Measurements from ENCODE around the gene BCL2L13.
"Not testable (repeated sequence)": the region's sequence is repeated elsewhere in the genome, so short reads cannot be mapped to it uniquely, and the experiment has no call there.

BCL2L13 gene

DNA sequence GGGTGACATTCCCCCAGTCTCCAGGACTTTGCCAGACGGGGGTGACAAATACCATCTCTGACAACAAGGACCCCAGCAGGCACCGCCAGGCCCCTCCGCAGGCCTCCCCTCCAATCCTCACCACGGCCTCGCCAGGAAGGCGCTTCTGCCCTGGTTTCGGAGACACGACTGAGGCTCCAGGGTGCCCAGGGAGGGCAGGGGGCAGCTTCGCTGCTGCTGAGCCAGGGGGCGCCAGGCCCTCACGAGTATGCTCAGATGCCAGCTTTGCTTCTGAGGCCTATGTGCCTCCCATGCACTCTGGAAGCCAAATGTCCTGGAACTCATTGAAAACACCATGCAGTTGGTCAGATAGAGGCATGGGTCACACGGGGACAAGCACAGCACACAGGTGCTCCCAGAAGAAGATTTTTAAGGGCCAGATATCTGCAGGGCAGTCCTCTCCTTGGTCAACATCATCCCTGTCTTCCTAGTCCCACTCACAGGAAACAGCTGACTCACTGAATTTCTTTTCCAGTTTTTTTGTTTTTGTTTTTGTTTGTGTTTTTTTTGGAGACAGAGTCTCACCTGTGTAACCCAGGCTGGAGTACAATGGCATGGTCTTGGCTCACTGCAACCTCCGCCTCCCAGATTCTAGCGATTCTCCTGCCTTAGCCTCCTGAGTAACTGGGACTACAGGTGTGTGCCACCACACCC, 115.8 kb downstream of the BCL2L13 start:
- no peak for DNase-seq (ENCODE audit: low read depth in 1 of 2, low spot score in 1 of 2)

DNA sequence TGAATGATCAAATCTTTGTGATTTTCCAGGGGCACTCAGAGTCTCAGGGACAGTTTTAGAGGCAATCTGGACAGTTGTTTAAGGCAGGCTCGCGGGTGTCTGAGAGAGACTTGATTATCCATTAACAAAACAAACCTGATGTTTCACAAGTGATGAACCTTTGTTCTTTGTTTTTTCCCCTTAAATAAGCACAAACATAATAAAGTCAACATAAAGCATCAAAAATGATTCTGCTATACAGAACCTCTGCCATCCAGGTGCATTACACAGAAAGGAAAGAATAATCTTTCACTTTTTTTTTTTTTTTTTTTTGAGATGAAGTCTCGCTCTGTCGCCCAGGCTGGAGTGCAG, 122.6 kb downstream of the BCL2L13 start:
- DNase-seq (ENCODE audit: low read depth in 1 of 2, low spot score in 1 of 2): no peak

DNA sequence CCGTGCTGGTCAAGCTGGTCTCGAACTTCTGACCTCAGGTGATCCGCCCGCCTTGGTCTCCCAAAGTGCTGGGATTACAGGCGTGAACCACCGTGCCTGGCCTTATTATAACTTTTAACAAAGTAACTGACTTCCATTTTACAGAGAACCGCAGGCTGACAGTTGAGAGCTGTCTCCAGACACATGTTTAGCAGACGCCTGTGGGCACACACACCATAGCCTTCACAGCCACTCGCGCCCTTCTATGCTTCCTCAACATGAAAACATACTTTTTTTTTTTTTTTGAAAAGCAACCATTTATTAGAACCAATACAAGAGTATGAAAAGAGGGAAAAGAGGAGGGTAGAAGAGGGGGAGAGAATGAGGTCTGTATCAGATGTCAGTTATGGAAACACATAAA, 124.9 kb downstream of the BCL2L13 start:
- not testable (repeated sequence) for DNase-seq (ENCODE audit: low read depth in 1 of 2, low spot score in 1 of 2)

DNA sequence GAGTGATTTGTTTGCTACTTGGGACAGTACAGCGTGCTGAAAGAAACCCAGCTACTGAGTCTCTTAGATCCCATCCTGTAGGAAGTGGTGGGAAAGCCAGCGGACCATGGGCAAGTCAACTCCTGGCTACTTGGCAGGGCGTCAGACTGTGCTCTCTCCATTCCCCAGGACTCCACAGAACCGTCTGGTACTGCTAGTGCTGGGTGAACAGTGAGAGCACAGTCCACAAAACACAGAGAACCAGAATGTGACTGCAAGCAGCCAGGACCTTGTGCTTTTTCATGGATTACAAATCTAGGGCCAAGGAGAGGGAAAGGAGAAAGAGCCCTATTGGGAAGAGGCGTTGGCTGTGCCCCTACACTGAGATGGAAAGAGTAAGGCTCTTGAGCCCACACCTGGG, 125.5 kb downstream of the BCL2L13 start:
- no peak for DNase-seq (ENCODE audit: low read depth in 1 of 2, low spot score in 1 of 2)

DNA sequence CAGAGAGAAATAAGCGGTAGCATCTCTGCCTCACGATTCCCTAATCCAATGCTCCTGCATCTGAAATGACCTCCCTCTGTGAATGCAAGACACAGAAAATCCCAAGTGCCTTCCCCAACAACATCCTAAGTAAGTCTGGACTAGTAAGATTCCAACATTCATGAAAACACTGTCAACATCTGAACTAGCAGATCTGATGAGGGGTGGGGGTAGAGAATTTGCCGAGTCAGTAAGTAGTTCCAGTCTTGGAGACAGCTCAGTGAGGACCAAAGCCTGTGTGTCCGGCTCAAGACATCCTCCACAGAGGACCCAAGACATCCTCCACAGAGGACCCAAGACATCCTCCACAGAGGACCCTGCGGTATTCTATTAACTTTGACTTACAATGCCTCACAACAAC, 126.3 kb downstream of the BCL2L13 start:
- not testable (repeated sequence) for DNase-seq (ENCODE audit: low read depth in 1 of 2, low spot score in 1 of 2)

DNA sequence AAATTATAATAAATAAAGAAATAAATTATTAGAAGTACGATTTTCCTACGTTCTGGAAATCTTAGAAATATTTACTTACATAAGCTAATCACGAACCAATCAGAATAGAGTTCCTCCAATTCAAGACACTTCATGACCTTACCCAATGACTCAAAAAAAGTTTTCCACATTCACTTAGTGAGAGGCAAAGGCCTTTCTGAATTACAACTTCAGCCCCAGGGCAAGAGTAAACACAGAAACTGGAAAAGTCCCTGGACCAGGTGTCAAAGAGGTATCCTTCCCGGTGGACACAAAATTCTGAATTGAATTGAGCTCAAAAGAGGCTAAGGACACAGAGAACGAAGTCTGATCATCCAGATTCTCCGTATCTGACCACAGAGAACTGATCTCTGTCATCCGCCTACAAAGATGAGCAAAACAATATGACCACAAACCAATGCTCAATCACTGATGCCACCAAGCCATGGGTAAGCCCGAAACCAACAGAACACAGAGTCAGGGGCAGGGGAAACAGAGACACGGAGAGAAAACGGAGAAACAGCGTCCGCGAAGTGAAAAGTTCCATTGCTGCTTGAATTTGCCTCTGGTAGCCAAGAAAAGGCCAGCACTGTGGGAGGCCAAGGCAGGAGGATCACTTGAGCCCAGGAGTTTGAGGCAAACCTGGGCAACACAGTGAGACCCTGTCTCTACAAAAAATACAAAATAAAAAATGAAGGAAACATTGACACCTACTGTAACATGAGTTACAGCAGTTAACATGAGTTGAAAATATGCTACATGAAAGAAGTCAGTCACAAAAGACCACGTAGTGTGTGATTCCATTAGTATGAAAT, 128.9 kb downstream of the BCL2L13 start:
- DNase-seq (ENCODE audit: low read depth in 1 of 2, low spot score in 1 of 2): peak; percentile 32 to 61

DNA sequence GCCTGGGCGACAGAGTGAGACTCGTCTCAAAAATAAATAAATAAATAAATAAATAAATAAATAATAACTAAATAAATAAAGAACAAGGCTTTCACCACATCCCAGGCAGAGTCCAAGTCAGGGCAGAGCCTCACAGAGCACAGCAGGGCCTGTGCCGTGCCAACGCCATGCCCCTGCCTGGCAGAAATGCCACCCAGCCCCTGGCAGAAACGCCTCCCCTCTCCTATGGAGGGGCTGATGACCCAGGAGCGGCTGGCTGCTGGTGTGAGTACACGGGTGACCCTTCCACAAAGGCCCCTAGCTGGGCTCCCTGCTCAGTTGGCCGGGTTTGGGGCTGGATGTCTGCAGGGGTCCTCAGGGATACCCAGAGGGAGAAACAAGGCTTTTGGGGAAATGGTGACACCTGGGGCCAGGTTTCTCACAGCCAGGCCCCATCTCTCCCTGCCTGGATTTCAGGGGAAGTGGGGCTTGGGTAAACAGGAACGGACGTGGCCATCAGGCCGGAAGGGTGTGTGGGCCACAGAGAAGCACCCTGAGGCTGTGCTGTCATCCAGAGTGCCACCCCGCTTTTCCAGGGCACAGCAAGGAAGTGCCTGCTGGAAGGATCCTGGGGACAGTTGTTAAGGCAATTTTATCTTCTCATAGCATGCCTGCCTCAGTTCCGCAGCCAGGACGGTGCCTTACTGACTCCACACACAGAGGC, 130.6 kb downstream of the BCL2L13 start:
- DNase-seq (ENCODE audit: low read depth in 1 of 2, low spot score in 1 of 2): no peak

DNA sequence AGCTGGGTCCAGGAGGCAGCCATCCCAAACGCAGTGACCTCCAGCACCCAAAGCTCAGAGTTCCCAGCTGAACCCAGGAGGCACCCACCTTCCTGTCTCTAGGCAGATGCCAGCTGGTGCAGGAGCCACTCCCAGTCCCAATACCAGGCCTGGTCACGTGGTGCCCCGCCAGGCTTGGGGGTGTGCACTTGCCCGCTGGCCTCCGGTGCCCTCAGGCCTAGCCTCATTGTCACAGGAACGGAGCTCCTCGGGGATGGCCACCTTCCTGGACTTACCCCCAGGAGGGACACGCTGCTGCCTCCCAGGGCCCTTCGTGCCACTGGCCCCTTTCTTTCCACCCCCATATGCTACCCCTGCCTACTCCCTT, 131.1 kb downstream of the BCL2L13 start:
- no peak for DNase-seq (ENCODE audit: low read depth in 1 of 2, low spot score in 1 of 2)

DNA sequence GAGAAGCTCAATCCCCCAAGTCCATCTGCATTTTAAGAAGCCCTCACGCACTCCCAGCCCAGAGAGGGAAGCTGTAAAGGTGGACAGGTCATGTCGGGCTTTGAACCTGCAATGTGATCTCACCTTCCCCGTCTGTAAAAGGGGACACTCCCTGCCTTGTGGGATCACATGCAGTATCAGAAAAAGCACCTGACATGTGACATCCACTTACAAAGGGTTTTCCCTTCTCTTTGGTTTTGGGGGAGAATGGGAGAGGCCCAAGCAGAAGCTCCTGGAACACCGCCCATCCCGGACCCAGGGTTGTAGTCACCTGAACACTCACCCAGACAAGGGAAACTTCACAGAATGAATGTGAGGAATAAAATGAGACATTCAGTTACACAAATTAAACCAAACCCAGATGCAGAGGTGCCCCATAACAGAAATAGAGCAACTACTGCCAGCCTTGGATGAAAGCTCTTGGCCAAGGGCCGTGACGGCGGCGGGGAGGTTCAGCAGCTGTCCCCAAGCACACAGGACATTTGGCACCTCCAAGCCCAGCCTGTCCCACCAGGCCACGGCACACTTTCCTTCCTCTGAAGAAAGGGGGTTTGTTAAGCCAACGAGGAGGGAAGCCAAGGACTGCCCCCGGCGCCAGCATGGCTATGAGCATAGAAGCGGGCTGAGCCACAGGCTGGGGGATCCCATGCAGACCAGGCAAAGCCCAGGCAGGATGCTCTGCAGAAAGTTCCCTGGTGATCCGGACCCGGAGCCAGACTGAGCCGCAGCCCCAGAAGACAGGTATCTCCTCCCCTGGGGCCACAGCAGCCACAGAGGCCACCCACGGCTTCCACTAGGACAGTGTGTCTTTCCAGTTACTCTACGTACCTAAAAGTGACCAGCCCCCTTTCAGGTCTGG, 131.9 kb downstream of the BCL2L13 start:
- no peak for DNase-seq (ENCODE audit: low read depth in 1 of 2, low spot score in 1 of 2)

DNA sequence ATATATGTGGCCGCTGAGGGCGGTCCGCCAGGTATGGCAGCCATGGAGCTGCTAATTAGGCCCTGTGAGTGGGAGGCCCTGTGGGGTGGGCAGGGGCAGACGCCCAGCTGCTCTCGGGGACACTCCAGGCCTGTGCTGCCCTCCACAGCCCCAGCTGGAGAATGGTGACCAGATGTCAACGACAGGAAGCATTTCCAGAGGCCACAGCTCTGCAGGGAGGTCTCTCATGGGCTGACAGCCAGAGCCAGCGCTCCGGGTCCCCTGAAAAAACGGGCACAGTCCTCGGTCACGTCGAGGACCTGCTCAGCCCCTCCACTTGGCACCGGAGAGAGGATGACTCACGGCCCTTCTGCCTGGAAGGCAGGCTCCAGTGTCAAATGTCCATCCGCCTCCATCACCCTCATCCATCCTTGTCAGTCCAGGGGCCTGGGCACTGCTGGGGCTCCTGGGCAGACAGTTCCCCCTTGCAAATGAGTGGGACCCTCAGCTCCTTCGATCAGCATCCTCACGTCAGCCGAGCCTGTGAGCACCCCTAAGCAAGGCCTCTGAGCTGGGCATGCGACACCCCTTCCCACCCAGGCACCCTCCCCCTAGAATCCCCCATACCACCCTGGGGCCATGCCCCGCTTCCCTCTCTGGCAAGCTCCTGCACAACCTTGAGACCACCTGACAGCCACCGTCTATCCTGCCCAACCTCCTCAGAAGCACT, 133.8 kb downstream of the BCL2L13 start:
- no peak for DNase-seq (ENCODE audit: low read depth in 1 of 2, low spot score in 1 of 2)

DNA sequence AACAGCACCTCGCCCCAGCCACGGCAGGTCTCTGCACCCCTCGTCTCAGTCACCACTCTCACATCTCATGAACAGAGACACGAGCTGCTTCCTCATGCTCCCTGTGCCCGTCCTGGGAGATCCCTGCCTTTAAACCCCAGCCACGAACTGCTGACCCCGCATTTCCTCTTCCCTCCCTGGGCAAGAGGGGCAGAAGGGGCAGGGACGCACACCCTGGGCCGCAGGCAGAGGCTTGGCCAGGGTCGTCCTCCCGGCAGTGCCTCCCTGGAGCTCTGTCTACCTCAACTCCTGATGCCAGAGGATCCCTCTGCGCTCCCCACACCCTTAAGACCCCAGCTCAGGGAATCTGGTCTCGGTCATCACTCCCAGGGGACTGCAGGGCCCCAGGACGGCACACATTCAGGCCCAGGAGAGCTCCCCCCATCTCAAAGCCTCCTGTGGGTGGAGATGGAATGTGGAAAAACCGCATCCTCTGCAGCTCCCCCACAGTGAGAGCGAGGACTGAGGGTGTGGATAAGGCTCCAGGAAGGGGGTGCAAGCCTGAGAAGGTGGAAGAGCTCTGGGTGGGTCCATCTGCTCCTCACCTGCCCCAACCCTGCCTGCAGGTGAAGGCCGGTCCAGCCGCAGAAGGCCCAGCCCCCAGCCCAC, 134.5 kb downstream of the BCL2L13 start:
- DNase-seq (ENCODE audit: low read depth in 1 of 2, low spot score in 1 of 2): no peak

DNA sequence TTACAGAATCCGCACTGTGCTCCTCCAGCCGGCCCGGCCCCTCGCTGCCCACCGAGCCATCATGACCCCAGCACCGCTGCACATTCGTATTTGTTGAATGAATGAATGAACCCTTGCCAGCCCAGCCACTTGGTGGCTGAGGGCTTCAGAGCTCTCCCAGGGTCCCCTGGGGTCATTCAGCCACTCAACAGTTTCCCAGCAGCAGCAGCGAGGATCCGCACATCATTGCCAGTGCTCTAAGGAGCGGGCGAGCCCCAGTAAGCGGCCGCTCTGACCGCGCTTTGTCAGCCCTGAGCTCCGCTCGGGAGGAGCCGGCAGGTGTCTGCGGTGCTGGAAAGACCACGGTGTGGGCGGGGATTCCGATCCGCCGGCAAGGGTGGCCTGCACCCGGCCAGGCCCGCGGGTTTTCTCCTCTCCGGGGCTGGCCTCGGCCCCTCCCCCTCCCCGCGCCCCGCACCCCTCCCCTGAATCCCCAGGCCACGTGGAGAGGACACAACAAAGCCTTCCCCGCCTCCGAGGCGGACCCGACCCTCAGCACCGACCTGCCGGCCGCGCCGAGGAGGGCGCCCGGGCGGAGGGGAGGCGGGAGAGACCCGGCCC, 135.1 kb downstream of the BCL2L13 start:
- no peak for DNase-seq (ENCODE audit: low read depth in 1 of 2, low spot score in 1 of 2)

DNA sequence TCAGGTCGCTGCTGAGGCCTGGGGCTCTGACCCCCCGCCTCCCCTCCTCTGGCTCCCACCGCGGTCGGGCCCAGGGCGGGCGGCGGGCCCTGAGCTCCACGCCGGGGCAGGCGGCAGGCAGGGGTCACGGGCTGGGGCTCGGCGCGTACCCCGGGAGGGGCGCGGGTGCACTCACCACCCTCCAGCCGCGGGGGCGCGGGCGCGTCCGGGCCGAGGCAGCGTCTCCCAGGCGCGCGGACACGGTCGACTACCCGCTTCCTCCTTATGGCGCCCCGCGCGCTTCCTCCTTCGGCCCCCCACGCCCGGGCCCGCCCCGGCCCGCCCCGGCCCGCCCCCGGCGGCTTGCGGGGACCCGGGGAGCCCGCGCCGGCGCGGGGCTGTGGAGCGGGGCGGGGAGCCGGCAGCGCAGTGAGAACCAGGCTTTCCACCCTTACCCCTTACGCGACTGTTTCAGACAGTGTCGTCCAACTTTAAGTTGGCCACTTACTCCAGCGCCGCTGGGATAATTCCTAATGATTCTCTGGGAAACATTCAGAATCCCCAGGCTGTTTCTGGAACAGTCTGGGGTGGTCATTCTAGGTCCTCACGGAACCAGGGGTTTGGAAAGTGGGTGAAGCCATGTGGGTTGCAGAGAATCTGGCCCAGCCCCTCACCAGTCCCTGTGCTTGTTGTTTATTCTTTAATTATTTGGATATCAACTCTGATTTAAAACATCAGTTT, 135.8 kb downstream of the BCL2L13 start, which contains the start of gene BID:
Gene BID (minus strand): TSS at position 264 of the 720 bp plus-strand sequence. CDS start 24,353 bp downstream, outside the sequence.
- DNase-seq (ENCODE audit: low read depth in 1 of 2, low spot score in 1 of 2): no peak

DNA sequence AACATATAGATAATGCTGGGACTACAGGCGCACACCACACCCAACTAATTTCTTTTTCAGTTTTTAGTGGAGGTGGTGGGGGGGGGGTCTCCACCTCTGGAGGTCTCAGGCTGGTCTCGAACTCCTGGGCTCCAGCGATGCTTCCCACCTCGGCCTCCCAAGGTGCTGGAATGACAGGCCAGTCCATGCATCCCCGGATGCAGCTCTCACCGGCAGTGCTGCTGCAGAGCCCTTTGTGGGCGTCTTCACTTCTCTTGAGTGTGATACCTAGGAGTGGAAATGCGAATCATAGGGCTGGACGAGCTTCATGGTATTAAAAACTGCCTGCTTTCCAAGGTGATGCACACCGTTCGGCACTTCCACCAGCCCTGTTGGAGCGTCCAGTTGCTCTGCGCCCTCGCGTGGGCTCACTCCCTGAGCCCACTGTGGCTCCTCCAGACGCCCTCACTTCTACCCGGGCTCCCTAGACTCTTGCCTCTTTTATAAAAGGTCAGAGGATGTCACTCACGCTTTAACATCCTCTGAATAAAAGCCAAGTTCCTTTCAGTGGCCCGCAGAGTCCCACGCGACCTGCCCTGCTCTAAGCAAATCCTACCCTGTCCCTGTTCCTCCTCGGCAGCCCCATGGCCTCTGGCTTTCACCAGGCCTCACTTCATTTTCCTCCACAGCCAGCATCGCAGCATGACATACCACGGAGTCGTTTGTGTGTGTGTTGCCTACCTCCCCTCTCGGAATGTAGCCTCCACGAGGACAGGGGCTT, 136.5 kb downstream of the BCL2L13 start:
- no peak for DNase-seq (ENCODE audit: low read depth in 1 of 2, low spot score in 1 of 2)

DNA sequence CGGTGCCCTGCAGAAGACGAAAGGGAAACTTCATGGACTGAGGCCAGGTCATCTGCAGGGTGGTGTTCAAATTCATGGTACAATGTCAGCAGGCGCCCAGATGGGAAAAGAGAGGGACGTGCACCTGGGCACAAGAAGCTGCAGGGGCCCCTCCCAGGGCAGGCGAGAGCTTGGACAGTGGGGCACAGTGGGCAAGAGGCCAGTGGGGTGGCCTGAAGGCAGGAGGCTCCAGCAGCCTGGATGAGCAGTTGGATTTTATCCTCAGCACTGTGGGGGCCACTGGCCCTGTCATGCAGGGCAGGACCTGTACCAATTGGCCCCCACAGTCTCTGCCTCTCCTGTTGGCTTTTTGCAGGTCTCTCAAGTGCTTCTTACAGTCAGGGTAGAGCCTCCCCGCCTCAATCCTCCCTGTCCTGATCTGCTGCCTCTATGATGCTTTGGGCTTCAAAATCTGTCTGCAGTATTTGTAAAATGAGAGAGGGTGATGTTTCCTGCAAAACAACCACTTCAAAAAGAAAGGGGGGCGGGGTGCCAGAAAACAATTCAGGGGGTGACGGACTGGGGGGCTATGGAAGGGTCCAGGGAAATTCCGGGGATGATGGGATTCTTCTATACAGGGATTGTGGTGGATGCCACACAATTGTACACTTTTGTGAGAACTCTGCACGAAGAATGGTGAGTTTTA, 137.4 kb downstream of the BCL2L13 start:
- DNase-seq (ENCODE audit: low read depth in 1 of 2, low spot score in 1 of 2): no peak

DNA sequence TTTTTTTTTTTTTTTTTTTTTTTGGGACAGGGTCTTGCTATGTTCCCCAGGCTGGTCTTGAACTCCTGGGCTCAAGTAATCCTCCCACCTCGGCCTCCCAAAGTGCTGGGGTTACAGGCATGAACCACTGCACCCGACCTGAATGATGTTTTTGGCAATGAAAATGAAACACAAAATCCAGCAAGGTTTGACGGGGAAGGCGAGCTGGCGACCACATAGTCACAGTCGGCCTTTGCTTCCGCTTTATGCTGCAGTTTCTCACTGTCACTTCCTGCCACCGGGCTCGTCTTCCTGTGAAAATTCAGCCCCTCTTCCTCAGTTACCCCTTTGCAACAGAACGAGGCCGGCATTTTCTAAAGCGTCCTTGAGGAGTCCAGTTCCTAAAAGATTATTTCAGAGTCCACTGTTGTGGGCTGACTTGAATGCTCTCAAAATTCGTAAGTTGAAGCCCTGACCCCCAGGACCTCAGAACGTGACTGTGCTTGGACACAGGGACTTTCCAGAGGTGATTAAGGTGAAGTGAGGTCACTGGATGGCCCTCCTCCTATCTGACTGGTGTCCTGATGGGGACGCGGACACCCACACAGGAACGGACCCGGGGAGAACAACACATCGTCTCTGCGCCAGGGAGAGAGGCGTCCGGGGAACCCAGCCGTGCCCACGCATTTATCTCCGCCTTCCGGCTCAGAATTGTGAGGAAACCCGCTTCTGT, 138.6 kb downstream of the BCL2L13 start:
- DNase-seq (ENCODE audit: low read depth in 1 of 2, low spot score in 1 of 2): peak; percentile 34 to 60

DNA sequence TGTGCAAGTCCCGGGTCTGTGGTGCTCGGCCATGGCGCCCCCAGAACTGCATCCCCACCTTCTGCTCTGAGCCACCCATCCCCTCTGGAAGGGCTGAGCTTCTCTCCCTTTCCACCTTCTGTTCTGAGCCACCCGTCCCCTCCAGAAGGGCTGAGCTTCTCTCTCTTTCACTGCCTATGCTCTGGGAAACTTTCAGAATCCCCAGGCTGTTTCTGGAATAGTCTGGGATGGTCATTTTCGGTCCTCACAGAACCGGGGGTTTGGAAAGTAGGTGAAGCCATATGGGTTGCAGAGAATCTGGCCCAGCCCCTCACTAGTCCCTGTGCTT, 139.1 kb downstream of the BCL2L13 start:
- no peak for DNase-seq (ENCODE audit: low read depth in 1 of 2, low spot score in 1 of 2)
